Nephron (organoid): Measurements from ENCODE around the gene ZNF766.
A peak's percentile ranks its signal among the peaks of the same experiment; 100 is the strongest.
"Not testable (repeated sequence)": the region's sequence is repeated elsewhere in the genome, so short reads cannot be mapped to it uniquely, and the experiment has no call there.

Experiments used
- H3K27ac Mint-ChIP-seq, 3 experiments: 2 replicates each; pipeline ENCODE4 v1.8.0; 2020; ENCODE audit warnings: mixed read lengths in 3 of 3, mild to moderate bottlenecking in 2 of 3, moderate library complexity in 1 of 3
- H3K27me3 Mint-ChIP-seq: 2 replicates; pipeline ENCODE4 v1.8.0; 2021; ENCODE audit warnings: low read depth, mild to moderate bottlenecking, moderate library complexity, mixed read lengths
- H3K36me3 Mint-ChIP-seq: 2 replicates; pipeline ENCODE4 v1.8.0; 2020; ENCODE audit warnings: low read depth, mixed read lengths
- H3K4me1 Mint-ChIP-seq: 2 replicates; pipeline ENCODE4 v1.8.0; 2020; ENCODE audit warnings: mixed read lengths
- H3K4me3 Mint-ChIP-seq, 3 experiments: 2 replicates each; pipeline ENCODE4 v1.8.0; 2020; ENCODE audit warnings: mild to moderate bottlenecking in 3 of 3, mixed read lengths in 3 of 3, moderate library complexity in 2 of 3
- H3K9me3 Mint-ChIP-seq: 2 replicates; pipeline ENCODE4 v1.8.0; 2020; ENCODE audit warnings: mixed read lengths
- CTCF ChIP-seq, 3 experiments: fragments of 200-600 bp; sonication (generic); IDR thresholded peaks; one replicate each; pipeline ENCODE4 v1.5.0; 2021; ENCODE audit warnings: antibody characterized with exemption in 3 of 3; ENCODE audit not compliant: unreplicated experiment in 3 of 3

ZNF766 gene

GRCh38 chr19:52335768-52336116 lies 66.4 kb downstream of the ZNF766 start:
- peak overlapping the region; percentile 87 to 97 (median 93) for H3K27ac Mint-ChIP-seq
- peaks cover 54% of the 10 kb centered on the region for H3K36me3 Mint-ChIP-seq
- peaks cover 31% of the 10 kb centered on the region for H3K9me3 Mint-ChIP-seq
- TF ChIP-seq CTCF (IDR thresholded peaks at IDR 0.05; ENCODE audit: unreplicated experiment in 3 of 3): no peak
- H3K27me3 Mint-ChIP-seq: no peaks in the 10 kb centered on the region
- peaks cover 18% of the 10 kb centered on the region for H3K4me1 Mint-ChIP-seq
- H3K4me3 Mint-ChIP-seq: peak overlapping the region; percentile 96 to 98 (median 96)

GRCh38 chr19:52336117-52336790 lies 66.9 kb downstream of the ZNF766 start, which contains the start of gene ZNF610:
TSS of gene ZNF610 (plus strand) at chr19:52336243. CDS start at chr19:52349173, 12,930 bp downstream.
- TF ChIP-seq CTCF (IDR thresholded peaks at IDR 0.05; ENCODE audit: unreplicated experiment in 3 of 3): no peak
- peaks cover 57% of the 10 kb centered on the region for H3K36me3 Mint-ChIP-seq
- H3K9me3 Mint-ChIP-seq: peaks cover 26% of the 10 kb centered on the region
- H3K4me3 Mint-ChIP-seq: peak within 1 kb of the TSS; percentile 96 to 98 (median 96)
- peak within 1 kb of the TSS; percentile 87 to 97 (median 93) for H3K27ac Mint-ChIP-seq
- H3K4me1 Mint-ChIP-seq: peaks cover 18% of the 10 kb centered on the region
- H3K27me3 Mint-ChIP-seq: no peaks in the 10 kb centered on the region

- Mint-ChIP-seq H3K4me3 (peak overlapping the region; percentile 96 to 98 (median 96)), H3K36me3 (peaks cover 55% of the 10 kb centered on the region), H3K9me3 (peaks cover 19% of the 10 kb centered on the region), H3K27ac (peak overlapping the region; percentile 87 to 97 (median 93)), H3K4me1 (peaks cover 18% of the 10 kb centered on the region), H3K27me3 (no peaks in the 10 kb centered on the region)
- TF ChIP-seq CTCF (IDR thresholded peaks at IDR 0.05; ENCODE audit: unreplicated experiment in 3 of 3): no peak
These were observed 67.5 kb downstream of the ZNF766 start for GRCh38 chr19:52336791-52337381.

- Mint-ChIP-seq H3K27ac (peak overlapping the region in 2 of 3 experiments; percentile 38 to 44), H3K4me1 (peaks cover 18% of the 10 kb centered on the region), H3K36me3 (peaks cover 66% of the 10 kb centered on the region), H3K4me3 (peak overlapping the region; percentile 46 to 77 (median 58))
- not testable (repeated sequence) for H3K27me3 Mint-ChIP-seq, H3K9me3 Mint-ChIP-seq
These were observed 69.6 kb downstream of the ZNF766 start for GRCh38 chr19:52339022-52339421.

GRCh38 chr19:52343548-52343947 lies 74.2 kb downstream of the ZNF766 start:
- Mint-ChIP-seq H3K9me3 (peaks cover 4% of the 10 kb centered on the region), H3K36me3 (peaks cover 82% of the 10 kb centered on the region), H3K27ac (peak overlapping the region in 2 of 3 experiments; percentile 23 to 46), H3K4me3 (no peak overlapping the region), H3K27me3 (no peaks in the 10 kb centered on the region), H3K4me1 (no peaks in the 10 kb centered on the region)
- TF ChIP-seq CTCF (IDR thresholded peaks at IDR 0.05; ENCODE audit: unreplicated experiment in 3 of 3): peak; percentile 51 to 54 (median 53)

GRCh38 chr19:52345162-52345561 lies 75.8 kb downstream of the ZNF766 start:
- H3K9me3 Mint-ChIP-seq: peaks cover 4% of the 10 kb centered on the region
- no peak overlapping the region for H3K27ac Mint-ChIP-seq
- no peak for TF ChIP-seq CTCF (IDR thresholded peaks at IDR 0.05; ENCODE audit: unreplicated experiment in 3 of 3)
- H3K36me3 Mint-ChIP-seq: peaks cover 83% of the 10 kb centered on the region
- no peaks in the 10 kb centered on the region for H3K4me1 Mint-ChIP-seq
- no peak overlapping the region for H3K4me3 Mint-ChIP-seq
- no peaks in the 10 kb centered on the region for H3K27me3 Mint-ChIP-seq
